ENCODE measurements around the gene NANS. TPM values are rescaled to one million over a fixed set of nuclear protein-coding genes. Genes with fewer than 3 reads are reported as not detected.
"Not testable (repeated sequence)": the region's sequence is repeated elsewhere in the genome, so short reads cannot be mapped to it uniquely, and the experiment has no call there.

Gene NANS
- total RNA-seq, 1 donor from 2014 or later = 117 TPM

GRCh38 chr9:98104445-98104881 is 47.9 kb downstream of the NANS start:
- no peak for TF ChIP-seq CTCF (conservative IDR thresholded peaks at IDR 0.05; ENCODE audit: low read depth, low read length)
- DNase-seq (ENCODE audit: low read depth) = no peak
- H3K4me3 ChIP-seq (ENCODE audit: low read depth, low read length) = no peak overlapping the region

- TF ChIP-seq CTCF (conservative IDR thresholded peaks at IDR 0.05; ENCODE audit: low read depth, low read length) = no peak
- H3K4me3 ChIP-seq (ENCODE audit: low read depth, low read length) = no peak overlapping the region
- no peak for DNase-seq (ENCODE audit: low read depth)
Measured at GRCh38 chr9:98105006-98105405, 48.5 kb downstream of the NANS start.

DNA sequence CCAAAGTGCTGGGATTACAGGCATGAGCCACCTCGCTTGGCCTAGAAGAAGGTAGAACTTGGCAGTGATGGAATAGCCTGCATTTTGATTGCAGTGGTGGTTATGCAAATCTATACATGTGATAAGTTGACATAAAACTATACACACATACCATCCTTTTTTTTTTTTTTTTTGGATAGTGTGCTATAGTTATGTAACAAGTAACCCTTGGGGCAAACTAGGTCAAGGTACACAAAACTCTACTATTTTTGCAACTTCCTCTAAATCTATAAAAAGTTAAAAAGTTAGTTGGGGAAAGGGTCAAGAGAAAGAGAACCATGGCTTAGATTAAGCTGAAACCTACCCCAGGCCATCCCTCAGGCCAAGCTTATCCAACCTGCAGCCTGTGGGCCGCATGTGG is 51.4 kb downstream of the NANS start:
- no peak for DNase-seq (ENCODE audit: low read depth)
- H3K4me3 ChIP-seq (ENCODE audit: low read depth, low read length) = no peak overlapping the region
- TF ChIP-seq CTCF (conservative IDR thresholded peaks at IDR 0.05; ENCODE audit: low read depth, low read length) = no peak

DNA sequence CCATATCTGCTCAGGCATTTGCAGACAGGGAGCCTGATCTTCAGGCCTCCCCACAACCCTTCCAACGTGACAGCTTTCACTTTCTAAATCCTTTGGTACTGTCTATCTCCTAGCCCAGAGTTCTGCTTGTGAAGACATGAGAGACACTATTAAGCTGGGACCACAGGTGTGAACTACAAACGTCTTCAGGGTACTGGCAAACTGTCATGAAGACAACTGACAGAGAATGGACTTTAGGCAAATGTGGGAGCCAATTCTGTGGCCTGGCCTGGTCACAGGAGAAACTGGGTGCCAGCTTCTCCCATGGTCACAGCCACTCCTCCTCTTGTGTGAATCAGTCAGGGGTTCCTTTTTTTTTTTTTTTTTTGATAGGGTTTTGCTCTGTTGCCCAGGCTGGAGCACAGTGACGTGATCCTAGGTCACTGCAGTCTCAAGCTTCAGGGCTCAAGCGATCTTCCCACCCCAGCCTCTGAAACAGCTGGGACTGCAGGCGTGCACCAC is 52.0 kb downstream of the NANS start:
- no peak for DNase-seq (ENCODE audit: low read depth)
- no peak for TF ChIP-seq CTCF (conservative IDR thresholded peaks at IDR 0.05; ENCODE audit: low read depth, low read length)
- no peak overlapping the region for H3K4me3 ChIP-seq (ENCODE audit: low read depth, low read length)

- H3K4me3 ChIP-seq (ENCODE audit: low read depth, low read length) = no peak overlapping the region
- DNase-seq (ENCODE audit: low read depth) = no peak
- no peak for TF ChIP-seq CTCF (conservative IDR thresholded peaks at IDR 0.05; ENCODE audit: low read depth, low read length)
Measured at GRCh38 chr9:98109052-98109451, 52.5 kb downstream of the NANS start.

DNA sequence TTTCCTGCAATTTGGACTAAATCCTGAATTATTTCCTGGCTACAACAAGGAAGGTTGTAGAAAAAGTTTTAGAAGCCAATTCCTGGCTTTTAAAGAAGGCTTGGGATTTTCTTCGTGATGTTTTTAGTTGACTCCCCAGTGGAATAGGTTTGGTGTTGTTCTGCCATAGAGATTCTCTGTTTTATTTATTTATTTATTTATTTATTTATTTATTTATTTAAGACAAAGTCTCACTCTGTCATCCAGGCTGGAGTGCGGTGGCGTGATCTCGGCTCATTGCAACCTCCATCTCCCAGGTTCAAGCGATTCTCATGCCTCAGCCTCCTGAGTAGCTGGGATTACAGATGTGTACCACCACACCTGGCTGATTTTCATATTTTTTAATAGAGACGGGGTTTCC is 60.6 kb downstream of the NANS start:
- H3K4me3 ChIP-seq (ENCODE audit: low read depth, low read length); DNase-seq (ENCODE audit: low read depth): not testable (repeated sequence)

- no peak for DNase-seq (ENCODE audit: low read depth)
- peak overlapping the region; percentile 72 for H3K4me3 ChIP-seq (ENCODE audit: low read depth, low read length)
- TF ChIP-seq CTCF (conservative IDR thresholded peaks at IDR 0.05; ENCODE audit: low read depth, low read length) = peak; percentile 58
Measured at GRCh38 chr9:98117984-98118639, 61.6 kb downstream of the NANS start.
